GM23248 (cell line): Measurements from ENCODE around the gene NT5C1B.

Experiments
- EZH2 ChIP-seq: fragments of 200-600 bp; sonication (generic); IDR thresholded peaks from 2 replicates; pipeline ENCODE4 v1.6.1; 2018; ENCODE audit warnings: antibody characterized with exemption, mild to moderate bottlenecking; ENCODE audit not compliant: insufficient read depth, poor library complexity, severe bottlenecking
- EZH2phosphoT487 ChIP-seq: fragments of 200-600 bp; sonication (generic); IDR thresholded peaks from 2 replicates; pipeline ENCODE4 v1.6.1; 2018; ENCODE audit warnings: antibody characterized with exemption, moderate library complexity, mild to moderate bottlenecking, low read depth; ENCODE audit not compliant: insufficient read depth

- TF ChIP-seq EZH2 (no peak), EZH2phosphoT487 (no peak)
These were observed 12.9 kb upstream of the NT5C1B start for GRCh38 chr2:18602298-18602697.
